Lower leg skin (tissue), 3 donors: ENCODE results near the gene GTF2F2.

Experiments used
- CTCF ChIP-seq, 3 donors: fragments of 450-650 bp; IDR thresholded peaks; one replicate each; pipeline ENCODE4 v1.5.1; 2016; ENCODE audit warnings: antibody characterized with exemption in 3 of 3, mild to moderate bottlenecking in 3 of 3, moderate library complexity in 2 of 3
- POLR2A ChIP-seq, 2 donors: fragments of 450-650 bp; IDR thresholded peaks; one replicate each; pipeline ENCODE4 v1.6.1; 2016 to 2017; ENCODE audit warnings: antibody characterized with exemption in 2 of 2, mild to moderate bottlenecking in 1 of 2, moderate library complexity in 1 of 2

GRCh38 chr13:45209229-45209628 lies 88.9 kb downstream of the GTF2F2 start:
- no peak for TF ChIP-seq CTCF (IDR thresholded peaks at IDR 0.05)
- TF ChIP-seq POLR2A (IDR thresholded peaks at IDR 0.05) = no peak
